NCI-H2196 treated with DMSO at 0.1 percent for 48 hours (cell line): Measurements from ENCODE around the gene CMIP.

ENCODE experiments used
- DNase-seq: peaks from one replicate; lab custom pipeline; 2025; ENCODE audit not compliant: unreplicated experiment; lab: John Stamatoyannopoulos, UW

The CMIP gene

DNA sequence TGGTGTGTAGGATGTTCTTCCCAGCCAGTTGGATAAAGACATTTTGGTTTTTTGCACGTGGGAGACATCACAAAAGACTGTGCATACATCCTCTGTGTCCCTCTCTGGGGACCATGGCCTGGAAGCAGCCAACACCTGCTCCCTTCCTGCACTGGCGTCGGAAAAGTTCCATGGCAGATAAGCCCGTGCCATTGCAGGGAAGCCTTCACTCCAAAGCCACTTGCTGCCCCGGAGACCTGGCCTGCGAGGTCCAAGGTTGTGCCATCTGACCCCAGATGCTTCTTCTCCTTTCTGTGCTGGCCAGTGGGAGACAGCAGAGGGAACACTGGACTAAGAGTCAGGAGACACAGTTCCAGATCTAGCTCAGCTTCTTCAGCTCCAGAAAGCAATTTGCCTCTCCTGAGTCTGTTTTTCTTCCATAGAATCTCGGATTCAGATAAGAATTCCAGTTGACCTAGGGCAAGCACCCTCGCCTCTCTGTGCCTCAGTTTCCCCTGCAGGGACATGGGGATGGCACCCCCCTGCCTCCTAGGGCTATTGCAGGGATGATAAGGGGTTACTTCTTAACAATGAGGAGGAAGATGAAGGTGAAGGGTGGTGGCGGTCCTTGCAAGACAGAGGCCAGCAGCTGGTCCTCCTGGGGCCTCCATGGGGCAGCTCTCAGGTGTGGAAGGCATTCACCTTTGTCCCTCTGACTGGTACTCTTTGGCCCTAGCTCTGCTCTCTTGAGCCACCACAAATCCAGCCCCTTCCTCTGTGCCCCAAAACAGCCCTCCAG lies 134.2 kb downstream of the CMIP start:
- no peak for DNase-seq

DNA sequence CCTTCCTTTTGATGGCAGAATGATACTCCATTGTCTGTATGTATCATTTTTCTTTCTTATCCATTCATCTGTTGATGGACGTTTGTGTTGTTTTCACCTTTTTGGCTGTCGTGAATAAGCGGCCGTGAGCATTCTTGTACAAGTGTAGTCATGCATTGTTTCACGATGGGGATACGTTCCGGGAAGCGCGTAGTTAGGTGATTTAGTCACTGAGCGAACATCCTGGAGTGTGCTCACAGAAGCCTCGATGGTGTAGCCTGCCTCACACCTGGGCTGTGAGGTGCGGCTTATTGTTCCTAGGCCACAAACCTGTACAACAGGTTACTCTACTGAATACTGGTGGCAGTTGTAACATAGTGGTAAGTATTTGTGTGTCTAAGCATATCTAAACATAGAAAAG lies 136.5 kb downstream of the CMIP start:
- no peak for DNase-seq

DNA sequence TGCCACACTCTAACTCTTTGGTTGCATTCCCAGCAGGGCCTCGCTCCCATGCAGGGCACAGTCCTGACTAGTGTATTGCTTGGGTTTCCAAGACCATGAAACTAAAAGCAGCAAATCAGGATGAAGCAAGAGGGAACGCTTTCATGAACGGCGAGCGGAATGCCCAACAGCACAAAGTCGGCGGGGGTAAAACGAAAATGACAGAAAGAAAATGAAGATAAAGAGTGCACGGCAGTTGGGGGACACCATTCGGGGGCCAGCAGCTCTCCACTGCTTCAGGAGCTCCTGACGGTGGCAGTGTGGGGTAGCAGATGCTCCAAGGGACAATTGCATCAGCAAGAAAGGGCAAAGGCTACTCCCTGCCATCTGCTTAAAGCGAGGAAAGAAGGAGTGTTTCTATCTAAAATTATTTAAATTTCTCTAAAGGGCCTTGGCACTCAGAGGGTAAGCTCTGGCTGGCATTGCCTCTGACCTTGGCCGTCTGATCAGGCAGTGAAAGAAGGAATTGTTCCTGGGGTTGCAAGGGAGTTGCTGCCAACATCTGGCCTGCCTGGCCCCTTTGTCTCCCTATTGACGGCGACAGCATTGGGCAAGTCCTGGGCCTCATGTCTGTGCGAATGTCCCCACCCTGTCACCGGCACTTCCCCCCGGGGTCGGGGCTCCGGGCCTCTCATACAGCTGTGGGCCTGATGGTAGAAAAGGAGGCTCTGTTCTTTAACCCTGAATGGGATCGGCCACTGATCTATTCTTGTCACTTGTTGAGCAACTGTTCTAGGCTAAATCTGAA lies 138.2 kb downstream of the CMIP start:
- no peak for DNase-seq

DNA sequence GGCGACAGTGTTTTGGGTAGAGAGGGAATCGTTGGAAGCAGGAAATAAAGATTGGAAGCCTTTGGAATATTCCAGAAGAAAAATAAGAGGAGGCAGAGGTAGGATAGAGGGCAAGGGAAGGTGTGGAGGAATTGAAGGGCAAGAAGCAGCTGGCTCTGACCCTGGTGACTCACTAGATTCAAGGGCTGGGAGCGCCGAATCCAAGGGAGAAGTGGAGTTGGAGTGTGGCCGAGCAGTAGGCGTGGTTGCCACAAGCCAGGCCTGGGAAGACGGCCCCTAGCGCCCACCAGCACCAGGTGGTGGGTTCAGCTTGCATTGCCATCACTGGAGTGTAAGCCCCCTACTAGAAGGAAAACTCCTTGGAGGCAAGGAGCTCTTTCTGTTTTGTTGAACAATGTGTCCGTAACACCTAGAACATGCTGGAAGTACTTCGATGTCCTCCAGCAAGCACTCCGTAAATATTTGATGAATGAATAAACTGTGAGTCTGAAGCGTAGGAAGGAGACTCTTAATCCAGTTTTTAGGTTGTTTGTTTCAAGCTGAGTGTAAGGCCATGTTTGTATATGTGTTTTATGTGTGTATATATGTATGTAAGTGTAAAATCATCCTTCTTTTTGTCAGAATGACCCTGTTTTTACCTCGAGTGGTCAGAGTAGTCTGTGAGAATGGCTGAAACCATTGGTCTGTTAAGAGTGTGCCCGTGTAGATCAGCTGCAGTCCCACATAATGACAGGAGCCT lies 139.5 kb downstream of the CMIP start:
- DNase-seq: no peak

DNA sequence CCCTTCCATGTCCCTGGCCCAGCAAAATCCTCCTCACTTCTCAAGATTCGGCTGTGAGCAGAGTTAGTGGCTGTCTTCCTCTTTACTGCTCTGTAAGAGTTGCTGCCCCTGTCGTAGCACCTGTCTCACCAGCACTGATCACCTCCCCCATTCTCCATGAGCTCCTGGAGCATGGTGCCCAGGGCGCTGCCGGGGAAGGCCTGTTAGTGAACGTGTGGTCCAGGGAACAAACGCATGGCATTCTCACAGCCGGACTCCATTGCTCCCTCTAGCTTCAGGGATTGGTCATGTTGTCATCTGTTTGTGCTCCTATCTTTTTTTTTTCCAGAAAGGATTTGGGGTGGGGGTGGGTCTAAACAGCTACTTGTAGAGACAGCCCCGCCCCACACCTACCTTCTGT lies 141.2 kb downstream of the CMIP start:
- DNase-seq: no peak

DNA sequence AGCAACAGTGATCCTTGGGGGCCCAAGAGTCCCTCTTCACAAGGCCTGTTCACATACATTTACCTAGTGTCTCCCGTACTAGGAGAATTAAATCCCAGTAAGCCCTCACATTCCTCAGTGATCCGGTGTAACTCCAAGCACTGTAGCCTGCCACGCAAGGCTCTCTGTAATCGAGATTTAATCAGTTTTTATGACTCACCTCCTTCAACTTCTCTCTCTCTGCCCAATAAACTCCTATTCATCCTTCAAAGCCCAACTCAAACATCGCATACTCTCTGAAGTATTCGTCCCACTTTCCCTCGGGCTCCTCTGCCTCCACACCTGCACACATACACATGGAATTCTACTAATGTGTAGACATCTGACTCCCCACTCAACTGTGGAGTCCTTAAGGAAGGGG lies 141.8 kb downstream of the CMIP start:
- no peak for DNase-seq

DNA sequence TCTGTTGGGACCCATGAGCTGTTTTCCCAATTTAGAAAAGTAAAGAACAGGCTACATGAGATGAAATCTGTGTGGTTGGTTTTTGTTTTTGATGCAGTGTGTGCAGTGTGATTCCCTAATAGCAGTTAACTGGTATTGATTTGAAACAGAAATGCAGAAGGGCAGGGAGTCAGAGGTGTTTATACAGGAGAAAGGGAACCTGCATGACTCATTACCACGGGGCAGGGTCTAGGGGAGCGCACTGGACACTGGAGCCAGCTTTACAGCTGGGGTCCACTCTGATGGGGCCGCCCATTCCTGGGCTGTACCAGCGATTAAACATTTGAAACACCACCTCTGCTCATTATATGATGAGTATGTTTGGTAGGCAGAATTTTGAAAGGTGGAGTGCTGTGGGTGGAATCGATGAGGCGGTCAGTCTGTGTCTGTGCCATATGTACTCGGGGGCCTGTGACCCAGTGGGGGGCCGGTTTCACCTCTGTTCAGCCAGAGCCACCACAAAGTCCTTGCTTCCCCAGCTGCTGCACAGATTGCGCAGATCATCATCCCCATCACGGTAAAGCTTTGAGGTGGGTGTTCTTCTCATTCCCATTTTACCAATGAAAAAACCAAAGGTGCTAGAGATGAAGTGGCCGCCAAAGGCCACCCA lies 142.5 kb downstream of the CMIP start:
- no peak for DNase-seq

DNA sequence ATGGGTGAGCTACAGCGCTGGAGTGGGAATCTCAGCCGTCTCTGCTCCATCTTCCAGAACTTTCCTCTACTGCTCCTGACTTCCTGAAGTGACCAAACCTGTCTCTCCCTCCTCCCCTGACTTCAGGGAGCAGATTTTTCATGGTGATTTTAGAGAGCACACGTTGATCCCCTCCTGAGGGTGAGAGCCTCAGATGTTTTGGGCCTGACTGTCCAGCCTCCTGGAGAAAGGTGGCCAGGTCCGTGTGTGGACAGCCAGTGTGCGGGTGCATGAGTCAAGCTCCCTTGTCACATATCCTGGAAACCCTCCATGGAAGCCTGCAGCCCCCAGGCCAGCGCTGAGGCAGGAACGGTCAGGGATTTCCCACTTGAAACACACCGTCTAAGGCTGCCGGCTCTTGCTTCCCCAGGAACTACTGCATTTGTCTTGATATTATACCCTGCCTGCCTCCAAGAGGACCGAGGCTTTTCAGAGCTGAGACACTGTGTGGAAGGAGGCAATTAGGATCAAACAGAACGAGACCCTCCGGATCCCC lies 143.1 kb downstream of the CMIP start:
- no peak for DNase-seq

DNA sequence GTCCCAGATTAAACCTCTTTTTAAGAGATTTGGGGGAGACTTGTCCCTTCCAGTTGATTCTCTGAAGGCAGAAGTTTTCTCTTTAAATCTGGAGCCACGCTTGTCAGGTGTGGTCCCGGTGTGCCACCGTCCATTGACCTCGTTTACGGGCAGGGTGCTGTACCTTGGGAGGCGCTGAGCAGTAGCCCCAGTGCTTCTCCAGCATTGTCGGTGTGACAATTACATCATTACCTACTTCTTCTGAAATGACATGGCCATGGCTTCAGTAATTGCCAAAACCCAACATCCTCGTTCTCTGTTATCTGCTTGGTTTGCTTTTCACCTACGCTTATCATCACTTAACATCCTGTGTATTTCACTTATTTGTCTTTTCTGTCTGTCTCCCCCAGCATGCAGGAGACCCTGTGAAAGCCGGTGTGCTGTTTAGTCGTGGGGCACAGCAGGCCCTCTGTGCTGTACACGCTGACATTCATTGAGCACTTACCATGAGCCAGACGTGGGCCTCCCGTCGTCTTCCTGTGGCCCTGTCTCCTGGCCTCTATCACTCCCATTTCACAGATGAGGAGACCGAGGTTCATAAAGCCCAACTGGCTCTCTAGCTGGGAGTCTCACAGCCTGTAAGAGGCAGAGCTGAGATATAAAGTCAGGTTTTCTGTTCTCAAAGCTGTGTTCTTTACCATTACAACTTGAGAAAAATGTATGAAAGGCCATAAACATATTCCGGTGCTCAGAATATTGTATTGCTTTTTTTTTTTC lies 143.9 kb downstream of the CMIP start:
- DNase-seq: no peak

DNA sequence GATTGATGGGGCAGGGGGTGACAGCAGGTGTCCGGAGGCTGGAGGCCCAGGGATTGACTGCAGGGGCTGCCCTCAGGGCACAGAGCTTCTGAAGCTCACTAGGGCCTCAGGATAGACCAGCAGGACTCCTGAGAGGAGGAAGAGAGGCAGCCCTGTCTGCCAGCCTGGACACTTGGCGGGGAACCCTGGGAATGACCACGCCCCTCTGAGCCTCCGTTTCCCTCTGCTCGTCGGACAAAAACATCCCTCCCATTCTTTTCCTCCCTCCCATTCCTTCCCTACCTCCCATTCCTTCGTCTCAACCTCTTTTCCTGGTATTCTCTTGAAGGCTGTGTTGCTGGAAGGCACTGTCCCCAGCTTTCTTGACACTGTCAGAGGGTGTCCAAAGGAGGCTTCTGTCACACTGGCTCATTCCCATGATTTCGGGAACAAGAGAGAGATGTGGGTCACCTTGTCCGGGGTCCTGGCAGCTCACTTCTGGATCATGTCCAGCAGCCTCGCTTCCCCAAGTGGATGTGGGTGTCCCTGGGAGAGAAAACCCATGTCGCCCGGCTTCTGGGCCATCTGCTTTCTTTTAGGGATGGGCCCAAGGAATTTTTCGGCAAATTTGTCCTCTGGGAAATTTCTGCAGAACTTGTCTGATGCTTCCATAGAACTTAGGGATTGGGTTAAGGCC lies 145.5 kb downstream of the CMIP start:
- DNase-seq: no peak

DNA sequence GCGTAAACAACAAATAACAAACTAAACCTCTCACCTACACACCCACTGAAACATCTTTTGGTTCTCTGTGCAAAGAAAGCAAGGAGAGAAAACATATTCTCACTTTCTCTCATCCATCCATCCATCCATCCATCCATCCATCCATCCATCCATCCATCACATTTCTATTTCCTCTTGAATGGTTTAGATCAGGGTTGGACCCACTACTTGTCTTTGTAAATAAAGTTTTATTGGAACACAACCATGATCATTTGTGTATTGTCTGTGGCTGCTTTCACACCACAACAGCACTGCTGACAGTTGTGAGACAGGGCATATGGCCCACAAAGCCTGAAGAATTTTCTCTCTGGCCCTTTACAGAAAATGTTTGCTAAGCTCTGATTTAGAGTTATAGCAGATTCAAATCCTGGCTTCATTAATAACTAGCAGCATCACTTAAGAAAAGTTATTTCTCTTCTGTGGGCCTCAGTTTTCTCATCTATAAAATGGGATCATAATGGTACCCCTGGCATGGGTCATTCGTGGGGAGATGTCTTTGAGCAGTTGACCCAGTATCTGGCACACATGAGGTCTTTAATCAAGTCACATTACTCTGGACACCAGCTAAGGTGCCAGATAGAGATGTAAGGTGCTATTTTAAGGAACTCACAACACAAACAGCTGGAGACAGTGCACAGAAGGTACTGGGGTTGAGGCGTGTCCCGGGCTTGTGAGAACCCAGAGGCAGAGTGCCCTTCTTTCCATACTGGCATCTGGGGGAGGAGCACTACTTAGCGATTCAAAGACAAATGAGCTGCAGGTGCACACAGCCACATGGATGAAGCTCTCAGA lies 146.3 kb downstream of the CMIP start:
- no peak for DNase-seq

DNA sequence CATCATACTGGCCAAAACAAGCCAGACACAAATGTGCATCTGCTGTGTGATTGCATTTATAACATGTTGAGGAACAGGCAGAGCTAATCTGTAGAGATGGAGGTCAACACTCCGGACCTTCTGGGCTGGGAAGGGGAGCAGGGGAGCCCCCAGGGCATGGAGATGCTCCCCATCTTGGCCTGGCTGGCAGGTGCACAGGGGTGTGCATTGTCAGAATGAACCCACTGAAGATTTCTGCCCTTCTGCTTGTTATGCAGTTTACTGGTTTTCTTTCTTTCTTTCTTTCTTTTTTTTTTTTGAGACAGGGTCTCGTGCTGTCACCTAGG lies 146.9 kb downstream of the CMIP start:
- no peak for DNase-seq

DNA sequence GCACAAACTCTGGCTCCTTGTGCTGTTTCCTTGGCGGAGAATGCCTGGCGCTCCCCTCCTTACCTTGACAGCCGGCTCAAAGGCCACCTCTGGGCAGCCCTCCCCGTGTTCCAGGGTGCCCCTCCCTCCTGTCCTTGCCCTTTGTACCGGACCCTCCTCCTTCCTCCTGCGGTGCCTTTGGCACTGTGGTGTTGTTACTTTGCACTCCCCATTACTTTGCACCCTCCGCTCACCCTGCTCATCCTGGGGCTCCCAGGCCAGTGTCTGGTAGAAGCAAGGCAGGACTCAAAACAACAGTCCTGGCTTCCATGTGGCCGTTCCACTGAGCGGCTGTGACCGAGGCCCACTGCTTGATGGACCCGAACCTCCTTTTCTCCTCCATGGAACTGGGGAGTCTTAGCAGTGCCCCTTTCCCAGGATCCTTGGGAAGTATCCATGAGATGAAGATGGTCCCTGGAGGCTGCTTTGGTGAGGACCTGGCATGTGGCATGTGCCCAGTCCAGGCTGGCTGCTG lies 147.8 kb downstream of the CMIP start:
- DNase-seq: no peak

DNA sequence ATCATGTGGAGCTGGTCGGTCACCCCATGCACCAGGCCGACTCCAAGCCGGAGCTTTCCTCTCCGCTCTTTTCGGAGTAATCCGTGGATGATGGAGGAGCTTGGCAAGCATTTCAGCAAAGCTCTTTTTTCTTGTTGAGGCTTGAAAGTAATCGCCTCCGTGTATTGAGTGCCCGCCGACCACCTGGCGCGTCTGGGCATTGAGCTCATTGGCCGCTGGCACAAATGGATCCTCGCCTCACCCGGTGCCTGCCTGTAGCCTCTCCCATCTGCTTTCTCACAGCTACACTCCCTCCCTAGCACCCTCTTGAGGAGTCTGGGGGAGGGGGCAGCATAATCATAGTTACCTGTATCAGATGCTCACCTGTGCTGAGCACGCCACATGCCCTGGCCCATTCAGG lies 148.9 kb downstream of the CMIP start:
- no peak for DNase-seq

DNA sequence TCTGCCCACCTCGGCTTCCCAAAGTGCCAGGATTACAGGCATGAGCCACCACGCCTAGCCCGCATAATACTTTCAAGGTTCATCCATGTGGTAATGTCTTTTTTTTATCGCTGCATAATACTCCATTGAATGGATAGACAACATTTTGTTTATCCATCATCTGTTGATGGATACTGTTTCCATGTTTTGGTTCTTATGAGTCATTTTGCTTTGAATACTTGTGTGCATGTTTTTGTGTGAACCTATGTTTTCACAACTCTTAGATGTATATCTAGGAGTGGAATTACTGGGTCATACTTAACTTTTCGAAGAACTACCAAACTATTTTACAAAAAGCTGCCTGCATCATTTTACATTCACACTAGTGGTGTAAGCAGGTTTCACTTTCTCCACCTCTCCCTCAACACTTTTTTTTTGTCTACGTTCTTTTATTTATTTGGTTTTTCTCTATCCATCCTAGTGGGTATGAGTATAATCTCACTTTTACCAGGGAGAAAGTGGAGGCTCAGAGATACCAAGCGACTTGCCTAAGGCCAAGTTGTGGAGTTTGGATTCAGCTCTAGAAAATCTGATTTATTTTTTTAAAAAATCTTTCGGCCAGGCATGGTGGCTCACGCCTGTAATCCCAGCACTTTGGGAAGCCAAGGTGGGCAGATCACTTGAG lies 151.2 kb downstream of the CMIP start:
- no peak for DNase-seq

DNA sequence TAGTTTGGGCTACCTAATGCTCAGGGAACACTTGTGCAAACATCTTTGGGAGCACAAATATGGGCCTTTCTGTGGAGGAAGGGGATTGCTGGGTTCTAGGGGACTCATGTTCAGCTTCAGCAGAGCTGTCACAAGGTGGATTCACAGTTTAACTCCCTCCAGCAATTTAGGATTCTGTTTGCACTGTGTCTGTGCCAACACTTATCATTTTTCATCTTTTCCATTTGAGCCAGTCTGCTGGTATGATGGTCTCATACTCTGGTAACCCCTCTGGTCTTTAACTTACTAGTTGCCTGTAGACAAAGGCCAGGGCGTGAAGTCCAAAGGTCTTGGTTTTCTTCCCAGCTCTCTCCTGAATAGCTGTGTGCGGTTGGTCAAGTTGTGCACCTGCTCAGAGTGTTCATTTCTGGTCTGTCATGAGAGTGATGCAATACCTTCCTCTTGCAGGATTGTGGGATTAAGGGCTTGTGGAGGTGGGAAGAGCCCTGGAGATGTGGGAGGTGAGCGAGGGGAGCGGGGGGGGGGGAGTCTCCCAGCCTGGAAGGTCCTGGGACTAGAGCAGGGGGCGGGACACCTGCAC lies 152.6 kb downstream of the CMIP start:
- DNase-seq: no peak

DNA sequence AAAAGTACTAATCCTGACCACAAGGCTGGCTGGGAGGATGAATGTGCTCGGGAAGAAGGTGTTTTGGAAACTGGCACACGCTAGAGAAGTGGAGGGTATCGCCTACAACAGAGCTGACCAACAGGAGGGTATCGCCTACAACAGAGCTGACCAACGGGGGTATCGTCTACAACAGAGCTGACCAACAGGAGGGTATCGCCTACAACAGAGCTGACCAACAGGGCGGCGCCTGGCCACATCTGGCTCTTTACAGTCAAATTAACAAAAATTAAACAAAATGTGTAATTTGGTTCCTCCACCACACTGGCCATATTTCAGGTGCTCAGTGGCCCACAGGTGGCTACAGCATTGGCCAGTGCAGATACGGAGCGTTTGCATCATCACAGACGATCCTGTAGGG lies 153.5 kb downstream of the CMIP start:
- no peak for DNase-seq
